Measurements from ENCODE around the gene TMEM132C.

GRCh38 chr12:128644664-128645296, 377.8 kb downstream of the TMEM132C start:
- TF ChIP-seq TAF1 (IDR thresholded peaks at IDR 0.05; ENCODE audit: borderline replicate concordance, insufficient read depth, low read length) (no peak), FOXP2 (optimal IDR thresholded peaks at IDR 0.05; ENCODE audit: borderline replicate concordance, extremely low read depth, extremely low read length, insufficient read depth) (no peak)
